Renal cortical epithelial cell (primary cell): ENCODE results near the gene ZNF467. TPM values are rescaled to one million over a fixed set of nuclear protein-coding genes. Genes with fewer than 3 reads are reported as not detected.

Experiments used
- DNase-seq: peaks from one replicate; pipeline ENCODE4 v3.0.0-alpha.2; 2011; ENCODE audit warnings: low read depth
- total RNA-seq: library from RNA; depleted of rRNA; stranded (reverse); fragments of >200 nt; gene quantifications from 2 replicates; pipeline ENCODE4 v1.2.3, GENCODE V29; 2014

Gene ZNF467
- total RNA-seq, 1 donor from 2014 or later = 3.0 TPM

DNA sequence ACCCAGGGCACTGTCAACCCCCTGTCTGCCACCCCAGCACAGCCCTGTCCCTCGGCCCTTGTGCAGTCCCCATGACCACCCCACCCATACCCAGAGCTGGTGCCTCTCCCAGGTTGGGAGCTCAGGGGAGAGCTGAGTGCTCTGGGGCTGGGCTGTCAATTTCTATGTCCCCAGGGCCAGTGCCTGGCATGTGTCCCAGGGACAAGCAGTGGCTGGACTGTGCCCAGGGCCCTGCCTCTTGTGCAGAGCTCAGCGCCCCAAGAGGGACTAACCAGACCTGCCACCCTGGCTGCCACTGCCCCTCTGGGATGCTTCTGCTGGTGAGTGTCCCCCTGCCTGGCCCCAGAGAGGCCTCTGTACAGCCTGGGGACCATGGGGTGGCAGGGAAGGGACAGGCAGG is 35.8 kb upstream of the ZNF467 start:
- no peak for DNase-seq

DNA sequence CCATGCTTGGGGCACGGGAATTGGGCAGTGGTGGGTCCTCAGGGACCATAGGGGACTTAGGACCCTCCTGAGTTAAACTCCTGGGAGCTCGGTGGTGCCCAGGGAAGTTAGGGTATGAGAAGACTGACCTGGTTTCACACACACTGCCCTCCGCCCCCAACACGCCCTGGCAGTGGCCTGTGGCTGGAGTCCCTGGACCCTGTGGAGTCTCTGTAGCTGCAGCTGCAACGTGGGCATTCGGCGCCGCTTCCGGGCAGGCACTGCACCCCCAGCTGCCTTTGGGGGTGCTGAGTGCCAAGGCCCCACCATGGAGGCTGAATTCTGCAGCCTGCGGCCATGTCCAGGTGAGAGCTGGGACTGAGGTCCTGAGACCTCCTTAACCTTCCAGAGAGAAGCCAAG is 34.9 kb upstream of the ZNF467 start:
- DNase-seq = no peak

GRCh38 chr7:149806726-149807125 is 33.3 kb upstream of the ZNF467 start:
- DNase-seq = no peak

- no peak for DNase-seq
Observed at GRCh38 chr7:149804106-149804505, 30.7 kb upstream of the ZNF467 start.

DNA sequence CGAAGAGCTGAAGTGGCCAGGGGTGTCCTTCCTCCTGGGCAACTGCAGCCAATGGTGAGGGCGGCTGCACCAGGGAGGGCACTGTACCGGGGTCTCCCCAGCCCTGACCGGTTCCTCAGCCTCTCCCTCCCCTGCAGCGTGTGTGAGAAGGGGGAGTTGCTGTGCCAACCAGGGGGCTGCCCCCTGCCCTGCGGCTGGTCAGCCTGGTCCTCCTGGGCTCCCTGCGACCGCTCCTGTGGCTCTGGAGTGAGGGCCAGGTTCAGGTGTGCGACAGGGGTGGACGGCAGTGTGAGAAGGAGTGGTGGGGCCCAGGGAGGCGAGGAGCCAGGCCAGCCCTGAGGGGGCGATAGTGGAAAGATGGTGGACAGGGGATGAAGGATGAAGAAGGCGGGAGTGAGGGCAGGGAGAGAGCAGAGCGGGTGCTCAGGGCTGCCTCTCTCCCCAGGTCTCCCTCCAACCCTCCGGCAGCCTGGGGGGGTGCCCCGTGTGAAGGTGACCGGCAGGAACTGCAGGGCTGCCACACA is 30.2 kb upstream of the ZNF467 start:
- no peak for DNase-seq

DNA sequence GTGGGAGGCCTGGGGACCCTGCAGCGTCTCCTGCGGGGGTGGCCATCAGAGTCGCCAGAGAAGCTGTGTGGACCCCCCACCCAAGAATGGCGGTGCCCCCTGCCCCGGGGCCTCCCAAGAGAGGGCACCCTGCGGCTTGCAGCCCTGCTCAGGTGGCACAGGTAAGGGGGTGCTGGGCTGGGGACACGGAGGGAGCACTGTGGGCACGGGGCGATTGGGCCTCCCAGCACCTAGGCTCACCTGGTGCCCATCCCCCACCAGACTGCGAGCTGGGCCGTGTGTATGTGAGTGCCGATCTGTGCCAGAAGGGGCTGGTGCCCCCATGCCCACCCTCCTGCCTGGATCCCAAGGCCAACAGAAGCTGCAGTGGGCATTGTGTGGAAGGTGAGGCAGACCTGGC is 29.6 kb upstream of the ZNF467 start:
- no peak for DNase-seq

DNA sequence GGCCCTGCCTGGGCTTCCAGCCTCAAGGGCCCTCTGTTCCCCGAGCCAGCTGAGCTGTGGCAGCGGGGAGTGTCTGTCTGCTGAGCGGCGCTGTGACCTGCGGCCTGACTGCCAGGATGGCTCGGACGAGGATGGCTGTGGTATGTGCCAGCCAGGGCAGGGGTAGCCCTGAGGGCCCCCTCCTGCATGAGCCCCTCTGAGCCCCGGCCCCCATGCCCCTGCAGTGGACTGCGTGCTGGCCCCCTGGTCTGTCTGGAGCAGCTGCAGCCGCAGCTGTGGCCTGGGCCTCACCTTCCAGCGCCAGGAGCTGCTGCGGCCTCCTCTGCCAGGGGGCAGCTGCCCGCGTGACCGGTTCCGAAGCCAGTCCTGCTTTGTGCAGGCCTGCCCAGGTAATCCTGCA is 28.4 kb upstream of the ZNF467 start:
- DNase-seq = no peak

GRCh38 chr7:149801002-149801566 is 27.7 kb upstream of the ZNF467 start:
- no peak for DNase-seq

DNA sequence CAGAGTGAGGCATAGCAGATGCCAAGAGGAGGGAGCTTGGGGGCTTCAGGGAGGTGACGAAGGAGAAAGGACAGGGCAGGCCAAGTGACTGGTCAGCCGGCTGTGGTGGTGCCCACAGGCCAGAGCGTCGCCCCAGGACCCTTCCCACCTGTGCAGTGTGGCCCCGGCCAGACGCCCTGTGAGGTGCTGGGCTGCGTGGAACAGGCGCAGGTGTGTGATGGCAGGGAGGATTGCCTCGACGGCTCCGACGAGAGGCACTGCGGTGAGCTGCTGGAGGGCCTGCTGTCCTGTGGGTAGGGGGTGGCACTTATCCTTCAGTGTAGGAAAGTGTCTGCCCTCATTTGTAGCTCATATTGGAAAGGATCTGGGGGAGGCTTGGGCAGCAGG is 26.8 kb upstream of the ZNF467 start:
- DNase-seq = no peak

GRCh38 chr7:149799397-149800168 is 26.2 kb upstream of the ZNF467 start:
- DNase-seq = no peak

DNA sequence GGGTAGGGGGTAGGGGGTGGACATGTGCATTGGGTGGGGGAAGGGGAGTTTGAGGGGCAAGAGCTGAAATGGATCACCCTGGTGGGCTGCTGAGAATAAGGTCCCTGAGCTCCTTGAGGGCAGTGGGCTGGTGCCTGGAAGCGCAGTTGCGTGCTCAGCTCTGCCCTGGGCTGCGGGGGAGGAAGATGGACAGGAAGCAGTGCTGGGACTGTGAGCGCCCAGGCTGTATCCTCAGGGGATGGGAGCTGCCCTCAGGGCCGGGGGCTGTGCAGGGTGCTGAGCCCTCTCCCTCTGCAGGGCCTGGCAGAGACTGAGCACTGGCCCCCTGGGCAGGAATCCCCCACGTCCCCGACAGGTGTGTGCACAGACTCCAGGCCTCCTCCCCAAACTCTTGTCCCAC is 24.4 kb upstream of the ZNF467 start:
- DNase-seq = no peak

GRCh38 chr7:149796287-149796860 is 23.0 kb upstream of the ZNF467 start:
- DNase-seq = no peak

DNA sequence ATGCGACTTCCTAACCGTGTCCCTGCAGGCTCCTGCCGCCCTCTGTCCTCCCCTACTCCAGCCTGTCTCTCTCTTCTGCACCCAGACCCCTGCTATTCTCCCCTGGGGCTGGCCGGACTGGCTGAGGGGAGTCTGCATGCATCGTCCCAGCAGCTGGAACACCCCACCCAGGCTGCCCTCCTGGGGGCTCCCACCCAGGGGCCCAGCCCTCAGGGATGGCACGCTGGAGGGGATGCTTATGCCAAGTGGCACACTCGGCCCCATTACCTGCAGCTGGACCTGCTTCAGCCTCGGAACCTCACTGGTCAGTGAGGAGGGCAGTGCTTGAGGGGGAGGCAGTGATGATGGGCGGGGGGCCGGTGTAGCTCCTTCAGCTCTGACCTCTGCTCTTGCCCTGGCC is 21.7 kb upstream of the ZNF467 start:
- no peak for DNase-seq

DNA sequence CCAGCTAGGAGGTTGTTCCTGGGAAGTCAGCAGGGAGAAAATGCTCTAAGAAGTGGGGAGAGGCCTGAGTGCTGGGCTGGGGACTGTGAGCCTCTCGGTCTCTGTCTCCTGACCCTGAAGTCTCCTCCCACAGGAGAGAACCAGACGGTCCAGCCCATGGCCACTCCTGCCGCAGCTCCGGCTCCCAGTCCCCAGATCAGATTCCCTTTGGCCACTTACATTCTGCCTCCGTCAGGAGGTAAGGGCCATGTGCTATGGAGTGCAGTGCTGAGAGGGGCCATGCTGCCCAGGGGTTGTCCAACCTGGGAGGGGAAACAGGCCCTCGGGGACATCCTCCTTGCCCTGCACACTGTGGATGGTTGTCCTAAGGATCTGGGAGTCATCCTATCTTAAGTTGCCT is 21.3 kb upstream of the ZNF467 start:
- DNase-seq = no peak

GRCh38 chr7:149793261-149793660 is 19.9 kb upstream of the ZNF467 start:
- DNase-seq = no peak

GRCh38 chr7:149792220-149792595 is 18.8 kb upstream of the ZNF467 start:
- DNase-seq = no peak

GRCh38 chr7:149791411-149792219 is 18.2 kb upstream of the ZNF467 start:
- no peak for DNase-seq

GRCh38 chr7:149790754-149791360 is 17.5 kb upstream of the ZNF467 start:
- DNase-seq = no peak

- DNase-seq = no peak
Observed at GRCh38 chr7:149790146-149790548, 16.8 kb upstream of the ZNF467 start.

DNA sequence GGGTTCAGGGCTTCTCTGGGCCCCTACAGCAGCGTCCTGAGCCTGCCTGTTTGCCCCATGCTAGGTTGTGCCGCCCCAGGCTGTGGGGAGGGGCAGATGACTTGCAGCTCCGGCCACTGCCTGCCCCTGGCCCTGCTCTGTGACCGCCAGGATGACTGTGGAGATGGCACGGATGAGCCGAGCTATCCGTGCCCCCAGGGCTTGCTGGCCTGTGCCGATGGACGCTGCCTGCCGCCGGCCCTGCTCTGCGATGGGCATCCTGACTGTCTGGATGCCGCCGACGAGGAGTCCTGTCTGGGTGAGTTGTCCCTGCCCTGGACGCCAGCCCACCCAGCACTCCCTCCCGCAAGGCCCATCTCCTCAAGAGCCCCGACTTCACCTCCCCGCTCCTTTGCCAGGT is 15.7 kb upstream of the ZNF467 start:
- no peak for DNase-seq

DNA sequence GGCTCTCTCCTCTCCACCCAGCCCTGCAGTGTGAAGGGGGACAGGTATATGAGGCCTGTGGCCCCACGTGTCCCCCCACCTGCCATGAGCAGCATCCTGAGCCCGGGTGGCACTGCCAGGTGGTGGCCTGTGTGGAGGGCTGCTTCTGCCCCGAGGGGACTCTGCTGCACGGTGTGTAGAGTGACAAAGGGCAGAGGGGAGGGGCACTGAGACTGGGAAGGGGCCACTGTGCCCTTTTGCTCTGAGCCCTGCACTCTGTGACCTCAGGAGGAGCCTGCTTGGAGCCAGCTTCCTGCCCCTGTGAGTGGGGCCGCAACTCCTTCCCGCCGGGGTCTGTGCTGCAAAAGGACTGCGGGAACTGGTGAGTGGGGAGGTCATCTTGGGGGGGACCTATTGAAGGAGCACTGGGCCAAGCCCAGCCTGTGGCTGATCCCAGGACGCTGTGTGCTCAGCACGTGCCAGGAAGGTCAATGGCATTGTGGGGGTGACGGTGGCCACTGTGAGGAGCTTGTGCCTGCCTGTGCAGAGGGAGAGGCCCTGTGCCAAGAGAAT is 15.0 kb upstream of the ZNF467 start:
- no peak for DNase-seq
